Measurements from ENCODE around the gene NUP214.
A peak's percentile ranks its signal among the peaks of the same experiment; 100 is the strongest.

NUP214 gene

GRCh38 chr9:131281119-131281965, 156.0 kb downstream of the NUP214 start:
- Histone ChIP-seq H3K4me3 (replicated peaks; ENCODE audit: insufficient read depth, low read length) (no peak overlapping the region), H3K27ac (replicated peaks) (no peak overlapping the region), H3K27me3 (ENCODE audit: insufficient read depth, poor library complexity, severe bottlenecking) (peaks cover 14% of the 10 kb centered on the region)
- TF ChIP-seq REST (IDR thresholded peaks at IDR 0.05; ENCODE audit: insufficient replicate concordance, low read depth) (no peak), SPI1 (IDR thresholded peaks at IDR 0.05; ENCODE audit: borderline replicate concordance, low read depth) (no peak), CTCF (IDR thresholded peaks at IDR 0.05; ENCODE audit: insufficient read depth, low read length) (no peak), GABPA (IDR thresholded peaks at IDR 0.05; ENCODE audit: low read depth) (no peak), POLR2AphosphoS5 (IDR thresholded peaks at IDR 0.05; ENCODE audit: low read depth) (no peak)
- no peak for DNase-seq (ENCODE audit: low read depth in 1 of 2, low spot score in 1 of 2)

GRCh38 chr9:131282175-131282574, 156.8 kb downstream of the NUP214 start:
- Histone ChIP-seq H3K27ac (replicated peaks) (no peak overlapping the region), H3K27me3 (ENCODE audit: insufficient read depth, poor library complexity, severe bottlenecking) (peaks cover 14% of the 10 kb centered on the region), H3K4me3 (replicated peaks; ENCODE audit: insufficient read depth, low read length) (no peak overlapping the region)
- TF ChIP-seq SPI1 (IDR thresholded peaks at IDR 0.05; ENCODE audit: borderline replicate concordance, low read depth) = no peak
- TF ChIP-seq CTCF (IDR thresholded peaks at IDR 0.05; ENCODE audit: insufficient read depth, low read length) = no peak
- TF ChIP-seq POLR2AphosphoS5 (IDR thresholded peaks at IDR 0.05; ENCODE audit: low read depth) = no peak
- TF ChIP-seq REST (IDR thresholded peaks at IDR 0.05; ENCODE audit: insufficient replicate concordance, low read depth) = no peak
- no peak for TF ChIP-seq GABPA (IDR thresholded peaks at IDR 0.05; ENCODE audit: low read depth)
- DNase-seq (ENCODE audit: low read depth in 1 of 2, low spot score in 1 of 2) = no peak

GRCh38 chr9:131282688-131283422, 157.5 kb downstream of the NUP214 start:
- Histone ChIP-seq H3K27ac (replicated peaks) (no peak overlapping the region), H3K27me3 (ENCODE audit: insufficient read depth, poor library complexity, severe bottlenecking) (peaks cover 14% of the 10 kb centered on the region), H3K4me3 (replicated peaks; ENCODE audit: insufficient read depth, low read length) (no peak overlapping the region; the same call in 1 of the 2 replicates)
- no peak for DNase-seq (ENCODE audit: low read depth in 1 of 2, low spot score in 1 of 2)
- TF ChIP-seq REST (IDR thresholded peaks at IDR 0.05; ENCODE audit: insufficient replicate concordance, low read depth) = peak; percentile 83
- no peak for TF ChIP-seq POLR2AphosphoS5 (IDR thresholded peaks at IDR 0.05; ENCODE audit: low read depth)
